GM12878 (cell line): Measurements from ENCODE around the gene CFAP65. TPM values are rescaled to one million over a fixed set of nuclear protein-coding genes. Genes with fewer than 3 reads are reported as not detected.

Experiments used
- ATAC-seq: fragments of 200-7000 bp; cut with Tn5 transposase; 3 replicates; pipeline ENCODE4 v1.9.1; 2020; ENCODE audit warnings: mild to moderate bottlenecking, moderate library complexity
- BruUV-seq: library from RNA; stranded (reverse); fragments of 400-500 nt; replicated peaks from 2 replicates; lab custom pipeline; 2021; lab: Mats Ljungman, UMichigan
- CTCF ChIA-PET: fragments of 300-600 bp; sonication (Branson Sonifier 250); formaldehyde crosslinking; extraction: SDS; loops from one replicate; lab custom pipeline; 2021; ENCODE audit warnings: inconsistent platforms; lab: Yijun Ruan, JAX
- POLR2A ChIA-PET: fragments of 350-600 bp; formaldehyde crosslinking; extraction: SDS; loops from one replicate; lab custom pipeline; 2021; ENCODE audit warnings: inconsistent platforms; lab: Charles Lee
- RAD21 ChIA-PET: fragments of 300-600 bp; sonication (Branson Sonifier 250); formaldehyde crosslinking; loops from one replicate; lab custom pipeline; 2023; ENCODE audit warnings: antibody characterized with exemption; ENCODE audit not compliant: unreplicated experiment; lab: Charles Lee
- SMC1A ChIA-PET: fragments of 300-600 bp; sonication (Branson Sonifier 250); formaldehyde crosslinking; loops from one replicate; lab custom pipeline; 2023; ENCODE audit not compliant: unreplicated experiment, uncharacterized antibody; lab: Charles Lee
- DNase-seq: peaks from one replicate; pipeline ENCODE4 v3.0.0-alpha.2; 2011; ENCODE audit warnings: low read depth, low spot score
- FAIRE-seq: peaks from 3 replicates; lab custom pipeline; 2011; peaks lifted over from hg19 to GRCh38; lab: Jason Lieb, UNC
- H2AFZ ChIP-seq: 2 replicates; pipeline ENCODE4 v1.6.0; 2011; ENCODE audit warnings: low read depth, low read length, control low read depth; ENCODE audit not compliant: control insufficient read depth
- H3K27ac ChIP-seq: 2 replicates; pipeline ENCODE4 v1.5.1; 2011; ENCODE audit warnings: control low read depth; ENCODE audit not compliant: control insufficient read depth, insufficient read depth
- H3K27me3 ChIP-seq, 2 experiments: replicated peaks in 1 of 2; 2 replicates each; pipeline versions ENCODE4 v1.6.0 to v1.6.1; 2011; ENCODE audit warnings: low read length in 1 of 2; ENCODE audit not compliant: control insufficient read depth in 2 of 2, insufficient read depth in 2 of 2
- H3K36me3 ChIP-seq, 2 experiments: 2 replicates each; pipeline ENCODE4 v1.5.1; 2011; ENCODE audit warnings: low read length in 1 of 2; ENCODE audit not compliant: control insufficient read depth in 2 of 2, insufficient read depth in 2 of 2
- H3K4me1 ChIP-seq: 2 replicates; pipeline ENCODE4 v1.6.1; 2011; ENCODE audit warnings: mild to moderate bottlenecking, low read length, moderate library complexity, mixed read lengths; ENCODE audit not compliant: control insufficient read depth, insufficient read depth
- H3K4me2 ChIP-seq: 2 replicates; pipeline ENCODE4 v1.6.0; 2011; ENCODE audit warnings: control low read depth; ENCODE audit not compliant: control insufficient read depth, insufficient read depth
- H3K4me3 ChIP-seq: fragments of 200-600 bp; sonication (generic); 2 replicates; pipeline ENCODE4 v1.5.1; 2016
- H3K79me2 ChIP-seq: 2 replicates; pipeline ENCODE4 v1.6.0; 2011; ENCODE audit warnings: low read length; ENCODE audit not compliant: control insufficient read depth, insufficient read depth
- H3K9ac ChIP-seq: 2 replicates; pipeline ENCODE4 v1.8.0; 2011; ENCODE audit warnings: low read length, control low read depth, mixed read lengths; ENCODE audit not compliant: control insufficient read depth, insufficient read depth
- H3K9me3 ChIP-seq: replicated peaks from 3 replicates; pipeline ENCODE4 v1.5.1; 2011; ENCODE audit warnings: mild to moderate bottlenecking, low read length; ENCODE audit not compliant: control insufficient read depth, insufficient read depth
- H4K20me1 ChIP-seq: 2 replicates; pipeline ENCODE4 v1.6.0; 2011; ENCODE audit not compliant: control insufficient read depth, insufficient read depth
- BMI1 ChIP-seq: fragments of 450-650 bp; IDR thresholded peaks from 2 replicates; pipeline ENCODE4 v1.6.1; 2016; ENCODE audit warnings: mild to moderate bottlenecking, moderate library complexity, borderline replicate concordance
- E2F4 ChIP-seq: IDR thresholded peaks from 2 replicates; pipeline ENCODE4 v1.6.1; 2012; ENCODE audit warnings: low read depth, low read length, improper control_type of control experiment
- E2F8 ChIP-seq: fragments of 450-650 bp; IDR thresholded peaks from 2 replicates; pipeline ENCODE4 v1.6.1; 2018; ENCODE audit warnings: mild to moderate bottlenecking, low read depth, moderate library complexity; ENCODE audit not compliant: partially characterized antibody
- FOXM1 ChIP-seq: IDR thresholded peaks from 2 replicates; pipeline ENCODE4 v1.6.1; 2012; ENCODE audit warnings: low read depth, mild to moderate bottlenecking, inconsistent platforms, low read length, moderate library complexity
- HCFC1 ChIP-seq: fragments of 150-350 bp; IDR thresholded peaks from 2 replicates; pipeline ENCODE4 v1.6.1; 2014; ENCODE audit warnings: low read length
- IKZF2 ChIP-seq, 2 experiments: fragments of 450-650 bp; IDR thresholded peaks; 2 replicates each; pipeline ENCODE4 v1.6.1; 2017; ENCODE audit warnings: mild to moderate bottlenecking in 2 of 2, moderate library complexity in 2 of 2
- IRF3 ChIP-seq: fragments of 450-650 bp; IDR thresholded peaks from 2 replicates; pipeline ENCODE4 v1.6.1; 2014; ENCODE audit warnings: mild to moderate bottlenecking
- KDM1A ChIP-seq: fragments of 200-600 bp; sonication (generic); IDR thresholded peaks from 2 replicates; pipeline ENCODE4 v1.6.1; 2016; ENCODE audit warnings: borderline replicate concordance
- POU2F2 ChIP-seq: IDR thresholded peaks from 3 replicates; pipeline ENCODE4 v1.6.1; 2011; ENCODE audit warnings: low read depth, mild to moderate bottlenecking, low read length, borderline replicate concordance
- RUNX3 ChIP-seq: IDR thresholded peaks from 2 replicates; pipeline ENCODE4 v1.6.1; 2012; ENCODE audit warnings: low read length, inconsistent platforms
- STAT1 ChIP-seq: fragments of 450-650 bp; conservative IDR thresholded peaks from 2 replicates; pipeline ENCODE4 v1.6.1; 2014; ENCODE audit warnings: antibody characterized with exemption, mild to moderate bottlenecking
- TCF12 ChIP-seq: IDR thresholded peaks from 2 replicates; pipeline ENCODE4 v1.6.1; 2011; ENCODE audit warnings: low read depth, mild to moderate bottlenecking, low read length
- ZNF622 ChIP-seq: fragments of 450-650 bp; IDR thresholded peaks from 2 replicates; pipeline ENCODE4 v1.6.1; 2017; ENCODE audit warnings: mild to moderate bottlenecking, inconsistent platforms
- ZSCAN29 ChIP-seq: fragments of 450-650 bp; IDR thresholded peaks from 2 replicates; pipeline ENCODE4 v1.6.1; 2017; ENCODE audit warnings: mild to moderate bottlenecking, moderate library complexity
- WGBS: methylation state at CpG from one replicate; pipeline ENCODE4 v1.1.6; 2016; ENCODE audit warnings: low lambda C conversion rate; ENCODE audit not compliant: insufficient replicate concordance, insufficient coverage; ENCODE audit errors: missing lambda C conversion rate; 5-methylcytosine and 5-hydroxymethylcytosine counted together
- in situ Hi-C: fragments of 300-500 bp; cut with MboI; formaldehyde crosslinking; loops from 9 replicates; pipeline ENCODE4 v1.14.3; 2018; ENCODE audit warnings: mixed read lengths
- intact Hi-C: fragments of 100-400 bp; cut with micrococcal nuclease; formaldehyde crosslinking; loops from one replicate; pipeline ENCODE4 v1.14.2; 2022; ENCODE audit not compliant: unreplicated experiment
- polyA plus RNA-seq, 11 experiments: library from polyadenylated mRNA; depleted of rRNA in 4 of 11; unstranded in 6 of 11; stranded (reverse) in 5 of 11; fragments of >200 nt; fragmentation: Nextera tagmentation in 4 of 11; fragmentation: Illumina TruSeq in 1 of 11; extraction: Ambion mirVana in 4 of 11; extraction: Trizol in 1 of 11; gene quantifications; 1 replicate in 1 of 11; 2 replicates in 10 of 11; pipeline versions ENCODE4 v1.2.1 to v1.2.3, GENCODE V29; 2011 to 2016; ENCODE audit warnings: inconsistent platforms in 2 of 11, missing spikeins in 2 of 11, low read depth in 1 of 11
- total RNA-seq, 4 experiments: library from RNA; depleted of rRNA in 3 of 4; stranded (reverse); fragments of >200 nt in 3 of 4; fragmentation: Illumina TruSeq in 1 of 4; extraction: Trizol in 1 of 4; gene quantifications; 2 replicates each; pipeline versions ENCODE4 v1.2.1 to v1.2.3, GENCODE V29; 2013 to 2021

Gene CFAP65
- total and polyA plus RNA-seq, 10 of the 15 experiments (the other 5 are each of a cell fraction or from before 2014, with no cell fraction given) = not detected

GRCh38 chr2:218988164-218988563, 53.2 kb downstream of the CFAP65 start:
- peaks cover 29 to 31% of the 10 kb centered on the region in 2 experiments for H3K27me3 ChIP-seq
- no TSS peak for BruUV-seq
- ChIA-PET RAD21 (interaction anchor here (1.1 kb wide), 1 partner anchor 112 kb away, joined by 3 read pairs; no protein-coding TSS in a partner anchor), SMC1A (no interaction called here), POLR2A (no interaction called here), CTCF (no interaction called here)
- no peaks in the 10 kb centered on the region for H3K79me2 ChIP-seq
- in situ Hi-C loops (no loop called here), intact Hi-C loops (no loop called here)
- no peaks in the 10 kb centered on the region for H3K4me1 ChIP-seq
- H2AFZ ChIP-seq = no peak overlapping the region
- no peak overlapping the region for H3K27ac ChIP-seq
- no peaks in the 10 kb centered on the region for H3K36me3 ChIP-seq
- no peak for DNase-seq
- no peak for FAIRE-seq
- no peak for ATAC-seq
- 0% methylated on average over 3 of the region's 3 CpGs for WGBS
- TF ChIP-seq KDM1A (no peak), IKZF2 (IDR thresholded peaks at IDR 0.05) (no peak), TCF12 (no peak), ZNF622 (no peak)
- no peak overlapping the region for H3K9ac ChIP-seq
- no peak overlapping the region for H3K4me3 ChIP-seq
- no peak overlapping the region for H3K4me2 ChIP-seq
- peaks cover 3% of the 10 kb centered on the region for H4K20me1 ChIP-seq
- no peaks in the 10 kb centered on the region for H3K9me3 ChIP-seq

- Histone ChIP-seq H3K27ac (no peak overlapping the region), H3K4me3 (no peak overlapping the region), H3K79me2 (no peaks in the 10 kb centered on the region), H3K27me3 (peaks cover 34 to 36% of the 10 kb centered on the region in 2 experiments), H4K20me1 (peaks cover 3% of the 10 kb centered on the region), H3K36me3 (no peaks in the 10 kb centered on the region), H3K4me1 (no peaks in the 10 kb centered on the region), H3K4me2 (no peak overlapping the region), H3K9ac (no peak overlapping the region), H2AFZ (no peak overlapping the region), H3K9me3 (no peaks in the 10 kb centered on the region)
- intact Hi-C loops = no loop called here
- SMC1A ChIA-PET = no interaction called here
- no peak for ATAC-seq
- no peak for DNase-seq
- POLR2A ChIA-PET = no interaction called here
- CTCF ChIA-PET = no interaction called here
- RAD21 ChIA-PET = no interaction called here
- no TSS peak for BruUV-seq
- in situ Hi-C loops = no loop called here
- WGBS = 0% methylated on average over 4 of the region's 4 CpGs
- FAIRE-seq = no peak
- TF ChIP-seq IRF3 (no peak), ZSCAN29 (no peak), IKZF2 (IDR thresholded peaks at IDR 0.05) (no peak), E2F8 (no peak), POU2F2 (no peak), HCFC1 (no peak), FOXM1 (no peak), E2F4 (no peak), STAT1 (no peak), BMI1 (no peak), RUNX3 (no peak), ZNF622 (no peak)
Measured at GRCh38 chr2:218986148-218986761, 55.1 kb downstream of the CFAP65 start.
